ENCODE data around the gene PPM1M. TPM values are rescaled to one million over a fixed set of nuclear protein-coding genes. Genes with fewer than 3 reads are reported as not detected.

Gene PPM1M
- total RNA-seq, 2 donors from 2014 or later = 6.9 to 15.3 TPM

- H3K4me1 ChIP-seq = peaks cover 19% of the 10 kb centered on the region
- WGBS, 2 donors = 61 to 82% methylated on average over 3 to 29 of the region's 34 CpGs
- TF ChIP-seq POLR2A (IDR thresholded peaks at IDR 0.05) = no peak
- TF ChIP-seq, protein P1, sequence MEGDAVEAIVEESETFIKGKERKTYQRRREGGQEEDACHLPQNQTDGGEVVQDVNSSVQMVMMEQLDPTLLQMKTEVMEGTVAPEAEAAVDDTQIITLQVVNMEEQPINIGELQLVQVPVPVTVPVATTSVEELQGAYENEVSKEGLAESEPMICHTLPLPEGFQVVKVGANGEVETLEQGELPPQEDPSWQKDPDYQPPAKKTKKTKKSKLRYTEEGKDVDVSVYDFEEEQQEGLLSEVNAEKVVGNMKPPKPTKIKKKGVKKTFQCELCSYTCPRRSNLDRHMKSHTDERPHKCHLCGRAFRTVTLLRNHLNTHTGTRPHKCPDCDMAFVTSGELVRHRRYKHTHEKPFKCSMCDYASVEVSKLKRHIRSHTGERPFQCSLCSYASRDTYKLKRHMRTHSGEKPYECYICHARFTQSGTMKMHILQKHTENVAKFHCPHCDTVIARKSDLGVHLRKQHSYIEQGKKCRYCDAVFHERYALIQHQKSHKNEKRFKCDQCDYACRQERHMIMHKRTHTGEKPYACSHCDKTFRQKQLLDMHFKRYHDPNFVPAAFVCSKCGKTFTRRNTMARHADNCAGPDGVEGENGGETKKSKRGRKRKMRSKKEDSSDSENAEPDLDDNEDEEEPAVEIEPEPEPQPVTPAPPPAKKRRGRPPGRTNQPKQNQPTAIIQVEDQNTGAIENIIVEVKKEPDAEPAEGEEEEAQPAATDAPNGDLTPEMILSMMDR (IDR thresholded peaks at IDR 0.05) = no peak
- ATAC-seq (no peak), DNase-seq (peak in 1 of 4 donors; percentile 28)
- H3K36me3 ChIP-seq (replicated peaks in 1 of 2; ENCODE audit: insufficient read depth in 1 of 2, low read depth in 2 of 2) = no peaks in the 10 kb centered on the region
- H3K27me3 ChIP-seq = no peaks in the 10 kb centered on the region
- intact Hi-C loops (cut with DNase I) = no loop called here
- H3K27ac ChIP-seq = no peak overlapping the region
- no peak overlapping the region for H3K4me3 ChIP-seq
- no peaks in the 10 kb centered on the region for H3K9me3 ChIP-seq
Measured at GRCh38 chr3:52221563-52222318, 23.8 kb upstream of the PPM1M start.

GRCh38 chr3:52222319-52223221, 23.0 kb upstream of the PPM1M start:
- Histone ChIP-seq H3K4me1 (peaks cover 11% of the 10 kb centered on the region), H3K9me3 (no peaks in the 10 kb centered on the region), H3K4me3 (no peak overlapping the region), H3K36me3 (replicated peaks in 1 of 2; ENCODE audit: insufficient read depth in 1 of 2, low read depth in 2 of 2) (no peaks in the 10 kb centered on the region), H3K27ac (no peak overlapping the region), H3K27me3 (no peaks in the 10 kb centered on the region)
- no peak for DNase-seq
- ATAC-seq = no peak
- intact Hi-C loops (cut with DNase I) = no loop called here
- TF ChIP-seq POLR2A (IDR thresholded peaks at IDR 0.05) = no peak
- TF ChIP-seq, protein P1 (IDR thresholded peaks at IDR 0.05) = no peak
- 89 to 92% methylated on average over 10 to 41 of the region's 41 CpGs for WGBS, 2 donors

- ATAC-seq (no peak), DNase-seq (no peak)
- peaks cover 5% of the 10 kb centered on the region for H3K4me1 ChIP-seq
- 87% methylated on average over 32 of the region's 32 CpGs for whole genome bisulfite sequencing, 2 donors
- no peak overlapping the region for H3K4me3 ChIP-seq
- no peak for TF ChIP-seq POLR2A (IDR thresholded peaks at IDR 0.05)
- TF ChIP-seq, protein P1 (IDR thresholded peaks at IDR 0.05) = no peak
- H3K36me3 ChIP-seq (replicated peaks in 1 of 2; ENCODE audit: insufficient read depth in 1 of 2, low read depth in 2 of 2) = peaks cover 0 to under 1% of the 10 kb centered on the region in 2 donors
- no peaks in the 10 kb centered on the region for H3K9me3 ChIP-seq
- no peaks in the 10 kb centered on the region for H3K27me3 ChIP-seq
- intact Hi-C loops (cut with DNase I) = no loop called here
- no peak overlapping the region for H3K27ac ChIP-seq
Measured at GRCh38 chr3:52223449-52224408, 21.8 kb upstream of the PPM1M start.

DNA sequence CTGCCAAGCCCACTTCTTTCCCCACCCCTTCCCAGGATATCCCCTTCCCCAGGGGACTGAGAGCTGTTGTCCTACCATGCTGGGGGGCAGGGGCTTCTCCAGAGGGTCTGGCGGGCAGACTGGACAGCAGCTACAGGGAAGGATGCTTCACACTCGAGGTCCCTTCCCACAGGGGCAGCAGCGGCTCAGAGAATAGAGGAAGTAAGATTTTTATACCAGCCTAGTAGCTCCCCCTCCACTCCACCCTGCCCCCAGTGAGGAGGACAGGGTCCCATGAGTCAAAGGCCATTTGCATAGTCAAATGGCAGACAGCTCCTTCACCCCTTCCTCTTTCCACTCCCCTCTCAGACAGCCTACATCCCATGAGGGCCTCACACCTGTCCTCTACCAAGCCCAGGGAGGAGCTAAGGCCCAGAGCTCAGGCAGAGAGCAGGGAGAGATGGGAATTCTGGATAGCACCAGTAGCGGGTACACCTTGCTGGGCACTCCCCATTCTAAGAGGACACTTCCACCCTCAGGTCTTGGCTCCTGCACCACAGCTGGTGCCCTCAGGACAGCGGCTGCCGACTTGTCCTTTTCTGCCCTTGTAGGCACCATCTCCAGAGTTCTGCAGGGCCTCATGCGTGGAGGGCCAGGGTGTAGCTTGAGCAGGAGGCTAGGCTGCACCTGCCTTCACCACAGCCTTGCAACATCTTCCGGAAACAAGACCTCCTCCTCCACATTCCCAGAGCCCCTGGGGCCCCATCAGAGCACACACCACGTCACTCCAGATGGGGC, 19.9 kb upstream of the PPM1M start, which contains the start of gene TLR9:
Gene TLR9, minus strand, starts transcription at position 194 of the 777 bp plus-strand sequence. Its CDS starts 116 bp downstream, at position 78.
- no peak for DNase-seq
- Histone ChIP-seq H3K4me3 (no peak within 1 kb of the TSS), H3K9me3 (no peaks in the 10 kb centered on the region), H3K27me3 (no peaks in the 10 kb centered on the region), H3K27ac (no peak within 1 kb of the TSS), H3K4me1 (no peaks in the 10 kb centered on the region), H3K36me3 (replicated peaks in 1 of 2; ENCODE audit: insufficient read depth in 1 of 2, low read depth in 2 of 2) (peaks cover 0 to 7% of the 10 kb centered on the region in 2 donors)
- no peak for ATAC-seq
- intact Hi-C loops (cut with DNase I) = no loop called here
- TF ChIP-seq, protein P1 (IDR thresholded peaks at IDR 0.05) = no peak
- no peak for TF ChIP-seq POLR2A (IDR thresholded peaks at IDR 0.05)
- 69 to 94% methylated on average over 3 to 9 of the region's 9 CpGs for WGBS, 2 donors

Measured in body of pancreas (tissue), 4 donors.